Progenitor cell of endocrine pancreas (in vitro differentiated cells): Measurements from ENCODE around the gene DMPK. TPM values are rescaled to one million over a fixed set of nuclear protein-coding genes. Genes with fewer than 3 reads are reported as not detected.

Source experiments
- DNase-seq: peaks from one replicate; pipeline ENCODE4 v3.0.0; 2021; ENCODE audit warnings: low spot score; ENCODE audit not compliant: unreplicated experiment
- H3K27ac Mint-ChIP-seq: 2 replicates; pipeline ENCODE4 v1.8.0; 2021; ENCODE audit warnings: mild to moderate bottlenecking, moderate library complexity, mixed read lengths
- H3K27me3 Mint-ChIP-seq: 2 replicates; pipeline ENCODE4 v1.8.0; 2021; ENCODE audit warnings: mixed read lengths
- H3K36me3 Mint-ChIP-seq: 2 replicates; pipeline ENCODE4 v1.8.0; 2022; ENCODE audit warnings: mixed read lengths; ENCODE audit not compliant: insufficient read depth
- H3K4me1 Mint-ChIP-seq: 2 replicates; pipeline ENCODE4 v1.8.0; 2021; ENCODE audit warnings: low read depth, mixed read lengths
- H3K4me3 Mint-ChIP-seq: 2 replicates; pipeline ENCODE4 v1.8.0; 2021; ENCODE audit warnings: low read depth, mild to moderate bottlenecking, moderate library complexity, mixed read lengths
- H3K9me3 Mint-ChIP-seq: 2 replicates; pipeline ENCODE4 v1.8.0; 2021; ENCODE audit warnings: low read depth, mixed read lengths
- total RNA-seq: library from RNA; stranded (reverse); gene quantifications from 2 replicates; pipeline ENCODE4 v1.2.1, GENCODE V29; 2021
- TF ChIP-seq, protein P1 (sequence below): fragments of 200-600 bp; sonication (generic); IDR thresholded peaks from one replicate; pipeline ENCODE4 v1.5.0; 2021; ENCODE audit warnings: antibody characterized with exemption, mild to moderate bottlenecking; ENCODE audit not compliant: unreplicated experiment

Gene DMPK
- total RNA-seq, 1 donor from 2014 or later = 122 TPM

DNA sequence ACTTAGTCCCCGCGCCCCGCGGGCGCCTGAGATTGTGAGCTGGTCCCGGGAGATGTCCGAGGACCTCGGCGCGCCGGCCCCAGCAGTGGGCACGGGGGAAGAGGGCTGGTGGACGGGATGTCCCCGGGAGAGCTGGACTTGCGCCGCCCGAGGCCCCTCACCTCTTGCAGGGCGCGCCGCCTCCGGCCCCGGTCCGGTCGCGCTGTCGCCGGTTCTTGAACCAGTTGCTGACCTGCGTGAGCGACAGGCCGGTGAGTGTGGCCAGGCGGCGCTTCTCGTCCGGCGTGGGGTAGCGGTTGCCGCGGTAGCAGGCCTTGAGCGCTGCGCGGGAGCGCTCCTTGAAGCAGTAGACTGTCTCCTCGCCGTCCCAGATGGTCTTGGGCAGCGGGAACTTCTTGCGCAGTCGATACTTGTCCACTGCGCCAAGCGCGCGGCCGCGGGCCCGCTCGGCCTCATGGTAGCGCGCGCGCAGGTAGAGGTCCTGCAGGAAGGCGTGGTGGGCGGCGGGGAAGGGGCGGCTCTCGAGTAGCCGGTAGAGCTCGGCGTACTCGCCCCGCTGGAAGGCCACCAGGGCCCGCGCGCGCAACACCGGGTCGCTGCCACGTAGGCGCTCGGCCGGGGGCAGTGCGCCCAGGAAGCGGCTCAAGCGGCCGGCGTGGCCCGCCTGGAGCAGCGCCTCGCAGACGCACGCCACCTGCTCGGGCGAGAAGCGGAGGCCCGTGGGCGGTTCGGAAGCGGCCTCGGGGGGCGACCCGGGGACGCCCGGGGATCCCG lies 14.2 kb downstream of the DMPK start:
- H3K36me3 Mint-ChIP-seq = peaks cover 7% of the 10 kb centered on the region
- peak overlapping the region; percentile 93 for H3K27ac Mint-ChIP-seq
- H3K9me3 Mint-ChIP-seq = no peaks in the 10 kb centered on the region
- no peaks in the 10 kb centered on the region for H3K27me3 Mint-ChIP-seq
- peak overlapping the region; percentile 79 for H3K4me3 Mint-ChIP-seq
- H3K4me1 Mint-ChIP-seq = peaks cover 21% of the 10 kb centered on the region
- TF ChIP-seq, protein P1, sequence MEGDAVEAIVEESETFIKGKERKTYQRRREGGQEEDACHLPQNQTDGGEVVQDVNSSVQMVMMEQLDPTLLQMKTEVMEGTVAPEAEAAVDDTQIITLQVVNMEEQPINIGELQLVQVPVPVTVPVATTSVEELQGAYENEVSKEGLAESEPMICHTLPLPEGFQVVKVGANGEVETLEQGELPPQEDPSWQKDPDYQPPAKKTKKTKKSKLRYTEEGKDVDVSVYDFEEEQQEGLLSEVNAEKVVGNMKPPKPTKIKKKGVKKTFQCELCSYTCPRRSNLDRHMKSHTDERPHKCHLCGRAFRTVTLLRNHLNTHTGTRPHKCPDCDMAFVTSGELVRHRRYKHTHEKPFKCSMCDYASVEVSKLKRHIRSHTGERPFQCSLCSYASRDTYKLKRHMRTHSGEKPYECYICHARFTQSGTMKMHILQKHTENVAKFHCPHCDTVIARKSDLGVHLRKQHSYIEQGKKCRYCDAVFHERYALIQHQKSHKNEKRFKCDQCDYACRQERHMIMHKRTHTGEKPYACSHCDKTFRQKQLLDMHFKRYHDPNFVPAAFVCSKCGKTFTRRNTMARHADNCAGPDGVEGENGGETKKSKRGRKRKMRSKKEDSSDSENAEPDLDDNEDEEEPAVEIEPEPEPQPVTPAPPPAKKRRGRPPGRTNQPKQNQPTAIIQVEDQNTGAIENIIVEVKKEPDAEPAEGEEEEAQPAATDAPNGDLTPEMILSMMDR = no peak
- DNase-seq = peak; percentile 57

DNA sequence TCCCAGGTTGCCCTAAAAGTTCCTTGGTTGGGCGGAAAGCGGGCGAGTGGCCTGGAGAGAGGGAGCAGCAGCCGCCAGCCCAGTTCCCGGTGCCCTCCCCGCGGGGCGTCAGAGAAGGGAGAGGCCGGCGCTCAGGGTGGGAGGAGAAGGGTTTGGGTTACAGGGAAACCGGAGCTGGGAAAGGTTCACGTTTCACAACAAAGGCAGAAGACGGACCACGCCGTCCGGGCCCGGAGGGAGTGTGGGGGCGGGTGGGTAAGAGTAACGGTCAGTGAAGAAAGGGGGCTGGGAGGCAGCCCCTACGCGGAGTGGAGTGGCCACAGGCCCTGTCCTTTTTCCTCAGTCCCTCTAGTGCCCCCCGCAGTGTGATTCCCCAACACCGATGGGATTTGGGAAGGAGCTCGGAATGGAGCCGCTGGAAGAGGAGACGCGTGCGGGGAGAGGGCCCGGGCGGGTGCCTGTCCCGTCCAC lies 14.8 kb downstream of the DMPK start:
- no peaks in the 10 kb centered on the region for H3K9me3 Mint-ChIP-seq
- TF ChIP-seq, protein P1 = no peak
- peaks cover 7% of the 10 kb centered on the region for H3K36me3 Mint-ChIP-seq
- peak overlapping the region; percentile 79 for H3K4me3 Mint-ChIP-seq
- peaks cover 21% of the 10 kb centered on the region for H3K4me1 Mint-ChIP-seq
- no peak for DNase-seq
- H3K27ac Mint-ChIP-seq = peak overlapping the region; percentile 93
- no peaks in the 10 kb centered on the region for H3K27me3 Mint-ChIP-seq

DNA sequence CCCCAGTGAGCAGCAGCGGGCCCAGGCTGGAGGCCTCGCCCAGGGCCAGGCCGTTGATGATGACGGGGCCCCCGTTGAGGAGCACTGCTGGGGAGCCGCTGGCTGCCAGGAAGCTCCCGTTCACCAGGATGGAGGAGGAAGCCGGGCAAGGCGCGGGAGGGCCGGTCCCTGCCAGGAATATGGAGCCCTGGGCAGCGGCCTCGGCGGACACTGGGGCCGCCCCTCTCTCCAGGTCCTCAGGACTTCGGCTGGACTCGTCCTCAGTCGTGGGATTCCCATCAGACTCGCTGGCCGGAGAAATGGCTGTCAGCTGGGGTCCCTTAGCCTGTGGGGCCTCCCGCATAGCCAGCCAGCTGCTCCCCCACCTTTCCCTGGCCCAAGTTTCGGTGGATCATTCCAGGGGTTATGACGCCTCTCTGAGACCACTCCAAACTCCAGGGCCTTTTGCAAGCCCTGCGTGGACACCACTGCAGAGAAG lies 15.4 kb downstream of the DMPK start:
- H3K27ac Mint-ChIP-seq = peak overlapping the region; percentile 93
- DNase-seq = no peak
- H3K9me3 Mint-ChIP-seq = no peaks in the 10 kb centered on the region

DNA sequence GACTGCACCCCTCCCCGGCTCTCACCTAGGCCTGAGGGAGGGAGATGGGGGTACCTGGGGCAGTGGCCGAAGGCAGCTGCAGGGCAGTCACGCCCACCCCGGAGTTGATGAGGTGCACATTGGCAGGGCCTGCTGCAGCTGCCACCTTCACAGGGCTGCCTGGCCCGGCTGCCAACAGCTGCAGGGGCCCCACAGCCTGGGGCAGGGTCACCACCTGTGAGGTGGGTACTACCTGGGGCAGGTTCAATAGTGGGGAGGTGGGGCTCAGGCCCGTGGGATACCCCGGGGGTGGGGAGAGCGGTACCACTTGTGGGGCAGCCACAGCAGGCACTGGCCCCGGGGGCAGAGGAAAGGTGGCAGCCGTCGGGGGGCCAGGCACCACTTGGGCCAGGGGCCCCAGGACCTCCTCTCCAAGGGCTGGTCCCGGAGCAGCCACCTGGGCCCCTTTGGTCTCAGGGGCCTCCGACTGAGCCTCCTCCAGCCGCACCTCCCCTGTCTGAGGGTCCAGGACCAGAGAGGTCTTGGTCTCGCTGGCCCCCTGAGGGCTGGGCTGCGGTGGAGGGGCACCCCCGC lies 15.9 kb downstream of the DMPK start:
- Mint-ChIP-seq H3K36me3 (peaks cover 3% of the 10 kb centered on the region), H3K27ac (no peak overlapping the region), H3K4me1 (peaks cover 16% of the 10 kb centered on the region), H3K4me3 (no peak overlapping the region), H3K27me3 (peaks cover 6% of the 10 kb centered on the region), H3K9me3 (no peaks in the 10 kb centered on the region)
- no peak for DNase-seq
- TF ChIP-seq, protein P1 = no peak

More for the DNA sequence above, 15.4 kb downstream of the DMPK start:
- H3K4me1 Mint-ChIP-seq = peaks cover 17% of the 10 kb centered on the region
- H3K4me3 Mint-ChIP-seq = peak overlapping the region; percentile 79
- H3K36me3 Mint-ChIP-seq = peaks cover 3% of the 10 kb centered on the region
- TF ChIP-seq, protein P1 = no peak
- peaks cover 3% of the 10 kb centered on the region for H3K27me3 Mint-ChIP-seq

DNA sequence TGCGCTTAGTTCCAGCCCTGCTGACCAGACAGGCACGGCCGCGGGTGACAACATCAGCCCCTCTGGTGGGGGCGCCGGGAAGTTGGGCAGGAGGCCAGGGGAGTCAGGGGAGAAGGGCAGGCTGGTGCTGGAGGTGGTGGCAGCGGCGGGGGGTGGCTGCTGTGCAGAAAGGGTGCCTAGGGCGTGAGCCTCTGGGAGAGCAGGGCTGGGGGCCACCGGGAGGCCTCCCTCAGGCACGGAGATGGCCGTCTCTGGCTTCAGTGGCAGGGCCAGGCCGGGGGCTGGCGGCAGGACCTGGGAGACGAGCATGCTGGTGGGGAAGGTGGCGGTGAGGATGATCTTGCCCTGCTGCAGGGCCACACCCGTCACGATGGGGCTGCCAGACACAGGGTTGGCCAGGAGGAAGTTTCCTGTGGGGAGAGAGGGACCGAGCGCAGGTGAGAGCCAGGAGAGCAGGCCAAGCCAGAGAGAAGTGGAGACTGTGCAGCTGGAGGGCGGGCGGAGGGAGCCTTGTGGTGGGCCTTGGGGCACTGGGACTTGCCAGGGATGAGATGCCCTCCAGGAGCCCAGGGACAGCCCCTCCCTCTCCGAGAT lies 16.5 kb downstream of the DMPK start:
- no peak for DNase-seq
- H3K27me3 Mint-ChIP-seq = peaks cover 6% of the 10 kb centered on the region
- H3K36me3 Mint-ChIP-seq = no peaks in the 10 kb centered on the region
- no peak overlapping the region for H3K4me3 Mint-ChIP-seq
- H3K27ac Mint-ChIP-seq = no peak overlapping the region
- H3K4me1 Mint-ChIP-seq = peaks cover 12% of the 10 kb centered on the region
- TF ChIP-seq, protein P1 = no peak
- no peaks in the 10 kb centered on the region for H3K9me3 Mint-ChIP-seq
